Prostate gland (tissue), 2 donors: ENCODE data around the gene TTPAL. TPM values are rescaled to one million over a fixed set of nuclear protein-coding genes. Genes with fewer than 3 reads are reported as not detected.
A peak's percentile ranks its signal among the peaks of the same experiment; 100 is the strongest.

ENCODE experiments used
- DNase-seq: peaks from one replicate; pipeline ENCODE4 v3.0.0-alpha.2; 2019; ENCODE audit warnings: low spot score
- H3K27ac ChIP-seq, 2 donors: fragments of 200-600 bp; sonication (generic); 2 replicates each; pipeline ENCODE4 v1.5.1; 2017 to 2019
- H3K27me3 ChIP-seq: fragments of 200-600 bp; sonication (generic); replicated peaks from 2 replicates; pipeline ENCODE4 v1.5.1; 2019; ENCODE audit not compliant: insufficient read depth
- H3K36me3 ChIP-seq, 2 donors: fragments of 200-600 bp; sonication (generic); 1 replicate in 1 of 2; 2 replicates in 1 of 2; pipeline versions ENCODE4 v1.5.1 to v1.8.1; 2017 to 2019
- H3K4me1 ChIP-seq: fragments of 200-600 bp; sonication (generic); replicated peaks from 2 replicates; pipeline ENCODE4 v1.5.1; 2019
- H3K4me3 ChIP-seq, 2 donors: fragments of 200-600 bp; sonication (generic); 2 replicates each; pipeline ENCODE4 v1.5.1; 2017 to 2019
- H3K9me3 ChIP-seq: fragments of 200-600 bp; sonication (generic); 2 replicates; pipeline ENCODE4 v1.5.1; 2017
- POLR2A ChIP-seq: fragments of 450-650 bp; IDR thresholded peaks from one replicate; pipeline ENCODE4 v1.6.1; 2016; ENCODE audit warnings: antibody characterized with exemption, mild to moderate bottlenecking
- POLR2AphosphoS5 ChIP-seq: sonication (generic); formaldehyde crosslinking; IDR thresholded peaks from one replicate; pipeline ENCODE4 v1.6.1; 2017; ENCODE audit warnings: antibody characterized with exemption
- WGBS: methylation state at CpG from one replicate; pipeline ENCODE4 v1.1.5; 2018; 5-methylcytosine and 5-hydroxymethylcytosine counted together
- intact Hi-C: fragments of 100-400 bp; cut with DNase I; formaldehyde crosslinking; loops from one replicate; pipeline ENCODE4 v1.14.2; 2022
- total RNA-seq, 2 donors: library from RNA; depleted of rRNA; stranded (reverse); fragments of >200 nt; gene quantifications; one replicate each; pipeline ENCODE4 v1.1.0, GENCODE V29; 2016
- TF ChIP-seq, protein P1 (sequence below), 4 experiments: fragments of 200-600 bp in 2 of 4; fragments of 450-650 bp in 2 of 4; sonication (generic) in 2 of 4; IDR thresholded peaks; 1 replicate in 3 of 4; 2 replicates in 1 of 4; pipeline ENCODE4 v1.5.1; 2016 to 2019; ENCODE audit warnings: antibody characterized with exemption in 4 of 4, mild to moderate bottlenecking in 2 of 4, moderate library complexity in 2 of 4

TTPAL gene
- total RNA-seq, 2 donors from 2014 or later = 11.8 to 14.8 TPM

DNA sequence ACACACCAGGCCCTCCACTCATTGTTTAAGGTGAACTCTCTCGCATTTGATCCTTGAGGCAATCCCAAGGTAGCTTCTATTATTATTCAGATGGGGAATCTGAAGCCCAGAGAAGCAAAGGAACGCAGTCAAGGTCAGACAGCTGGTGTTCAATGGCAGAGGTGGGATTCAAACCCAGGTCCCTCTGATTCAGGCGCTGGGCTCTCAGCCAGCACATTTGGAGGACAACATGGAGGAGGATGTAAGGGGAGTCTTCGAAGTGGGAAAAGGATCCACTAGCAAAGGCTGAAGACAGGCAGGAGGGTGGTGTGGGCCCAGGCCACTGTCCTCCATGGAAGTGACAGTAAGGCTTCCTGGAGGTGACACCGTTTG, 13.9 kb upstream of the TTPAL start:
- 58% methylated on average over 5 of the region's 5 CpGs for WGBS
- no peak for DNase-seq
- Histone ChIP-seq H3K27ac (no peak overlapping the region), H3K27me3 (no peaks in the 10 kb centered on the region), H3K4me1 (peaks cover 3% of the 10 kb centered on the region), H3K36me3 (no peaks in the 10 kb centered on the region), H3K4me3 (no peak overlapping the region), H3K9me3 (no peaks in the 10 kb centered on the region)
- TF ChIP-seq POLR2AphosphoS5 (no peak), POLR2A (no peak)
- TF ChIP-seq, protein P1, sequence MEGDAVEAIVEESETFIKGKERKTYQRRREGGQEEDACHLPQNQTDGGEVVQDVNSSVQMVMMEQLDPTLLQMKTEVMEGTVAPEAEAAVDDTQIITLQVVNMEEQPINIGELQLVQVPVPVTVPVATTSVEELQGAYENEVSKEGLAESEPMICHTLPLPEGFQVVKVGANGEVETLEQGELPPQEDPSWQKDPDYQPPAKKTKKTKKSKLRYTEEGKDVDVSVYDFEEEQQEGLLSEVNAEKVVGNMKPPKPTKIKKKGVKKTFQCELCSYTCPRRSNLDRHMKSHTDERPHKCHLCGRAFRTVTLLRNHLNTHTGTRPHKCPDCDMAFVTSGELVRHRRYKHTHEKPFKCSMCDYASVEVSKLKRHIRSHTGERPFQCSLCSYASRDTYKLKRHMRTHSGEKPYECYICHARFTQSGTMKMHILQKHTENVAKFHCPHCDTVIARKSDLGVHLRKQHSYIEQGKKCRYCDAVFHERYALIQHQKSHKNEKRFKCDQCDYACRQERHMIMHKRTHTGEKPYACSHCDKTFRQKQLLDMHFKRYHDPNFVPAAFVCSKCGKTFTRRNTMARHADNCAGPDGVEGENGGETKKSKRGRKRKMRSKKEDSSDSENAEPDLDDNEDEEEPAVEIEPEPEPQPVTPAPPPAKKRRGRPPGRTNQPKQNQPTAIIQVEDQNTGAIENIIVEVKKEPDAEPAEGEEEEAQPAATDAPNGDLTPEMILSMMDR (IDR thresholded peaks at IDR 0.05) = no peak
- intact Hi-C loops = loop anchor here (2.0 kb wide), 1 partner anchor 247 kb away; no protein-coding TSS in a partner anchor

GRCh38 chr20:44463466-44463865, 12.2 kb upstream of the TTPAL start:
- Histone ChIP-seq H3K4me1 (peaks cover 3% of the 10 kb centered on the region), H3K27me3 (no peaks in the 10 kb centered on the region), H3K36me3 (no peaks in the 10 kb centered on the region), H3K4me3 (no peak overlapping the region), H3K9me3 (no peaks in the 10 kb centered on the region), H3K27ac (no peak overlapping the region)
- no peak for DNase-seq
- TF ChIP-seq POLR2AphosphoS5 = no peak
- no peak for TF ChIP-seq POLR2A
- TF ChIP-seq, protein P1 (IDR thresholded peaks at IDR 0.05) = no peak
- WGBS = 73% methylated on average over 5 of the region's 5 CpGs
- intact Hi-C loops = no loop called here

DNA sequence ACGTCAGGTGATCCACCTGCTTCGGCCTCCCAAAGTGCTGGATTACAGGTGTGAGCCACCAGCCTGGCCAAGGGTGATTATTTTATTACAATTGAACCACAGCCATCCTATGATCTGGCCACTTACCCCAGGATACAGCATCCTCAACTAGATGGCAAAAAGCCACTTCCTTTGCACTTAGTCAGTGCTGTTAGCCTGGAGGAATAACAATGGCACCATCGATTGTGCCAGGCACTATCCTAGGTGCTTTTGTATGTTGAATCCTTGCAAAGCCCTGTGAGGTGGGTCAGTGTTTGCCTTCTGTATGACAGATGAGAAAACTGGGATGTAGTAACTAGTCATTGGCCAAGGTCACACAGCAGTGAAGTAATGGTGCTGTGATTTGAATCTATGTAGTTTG, 11.2 kb upstream of the TTPAL start:
- H3K27ac ChIP-seq = no peak overlapping the region
- WGBS = 86% methylated on average over 3 of the region's 3 CpGs
- H3K36me3 ChIP-seq = no peaks in the 10 kb centered on the region
- no peaks in the 10 kb centered on the region for H3K27me3 ChIP-seq
- H3K4me1 ChIP-seq = peaks cover 3% of the 10 kb centered on the region
- TF ChIP-seq, protein P1 (IDR thresholded peaks at IDR 0.05) = no peak
- TF ChIP-seq POLR2A = no peak
- no peak for TF ChIP-seq POLR2AphosphoS5
- DNase-seq = no peak
- H3K9me3 ChIP-seq = no peaks in the 10 kb centered on the region
- intact Hi-C loops = no loop called here
- H3K4me3 ChIP-seq = no peak overlapping the region

- WGBS = 34% methylated on average over 3 of the region's 3 CpGs
- intact Hi-C loops = no loop called here
- no peak for DNase-seq
- H3K4me3 ChIP-seq = no peak overlapping the region
- TF ChIP-seq POLR2AphosphoS5 (no peak), POLR2A (no peak)
- TF ChIP-seq, protein P1 (IDR thresholded peaks at IDR 0.05) = no peak
- H3K4me1 ChIP-seq = peaks cover 3% of the 10 kb centered on the region
- H3K36me3 ChIP-seq = no peaks in the 10 kb centered on the region
- H3K9me3 ChIP-seq = no peaks in the 10 kb centered on the region
- peak overlapping the region in 1 of 2 donors; percentile 25 for H3K27ac ChIP-seq
- no peaks in the 10 kb centered on the region for H3K27me3 ChIP-seq
These were observed 10.6 kb upstream of the TTPAL start for GRCh38 chr20:44465001-44465560.

- H3K9me3 ChIP-seq = no peaks in the 10 kb centered on the region
- no peak overlapping the region for H3K4me3 ChIP-seq
- no peaks in the 10 kb centered on the region for H3K4me1 ChIP-seq
- 62% methylated on average over 12 of the region's 12 CpGs for WGBS
- DNase-seq = no peak
- intact Hi-C loops = no loop called here
- H3K36me3 ChIP-seq = no peaks in the 10 kb centered on the region
- H3K27me3 ChIP-seq = no peaks in the 10 kb centered on the region
- H3K27ac ChIP-seq = peak overlapping the region; percentile 40 to 42
- peak; percentile 50 for TF ChIP-seq POLR2AphosphoS5
- TF ChIP-seq, protein P1 (IDR thresholded peaks at IDR 0.05) = no peak
These were observed 8.3 kb upstream of the TTPAL start for GRCh38 chr20:44467289-44467883.
